Sigmoid colon (tissue), 7 donors: ENCODE results near the gene MMP24. TPM values are rescaled to one million over a fixed set of nuclear protein-coding genes. Genes with fewer than 3 reads are reported as not detected.

Source experiments
- DNase-seq: peaks from one replicate; pipeline ENCODE4 v3.0.0-alpha.2; 2019
- H3K27ac ChIP-seq, 4 donors: fragments of 200-600 bp; sonication (generic); one replicate each; pipeline ENCODE4 v1.5.1; 2016 to 2019; ENCODE audit warnings: mild to moderate bottlenecking in 1 of 4
- H3K27me3 ChIP-seq, 3 donors: fragments of 200-600 bp; sonication (generic); one replicate each; pipeline ENCODE4 v1.5.1; 2019; ENCODE audit warnings: mild to moderate bottlenecking in 1 of 3
- H3K36me3 ChIP-seq, 4 donors: fragments of 200-600 bp; sonication (generic); one replicate each; pipeline ENCODE4 v1.5.1; 2016 to 2019
- H3K4me1 ChIP-seq, 4 donors: fragments of 200-600 bp; sonication (generic); one replicate each; pipeline ENCODE4 v1.5.1; 2017 to 2019
- H3K4me3 ChIP-seq, 4 donors: fragments of 200-600 bp; sonication (generic); one replicate each; pipeline ENCODE4 v1.5.1; 2017 to 2019; ENCODE audit warnings: mild to moderate bottlenecking in 2 of 4, moderate library complexity in 1 of 4
- H3K9me3 ChIP-seq, 4 donors: fragments of 200-600 bp in 3 of 4; sonication (generic) in 3 of 4; one replicate each; pipeline versions ENCODE4 v1.5.1 to v1.6.1; 2013 to 2019
- CTCF ChIP-seq, 4 experiments: fragments of 450-650 bp in 3 of 4; fragments of 200-600 bp in 1 of 4; IDR thresholded peaks; one replicate each; pipeline ENCODE4 v1.5.1; 2016 to 2019; ENCODE audit warnings: antibody characterized with exemption in 4 of 4, mild to moderate bottlenecking in 3 of 4, moderate library complexity in 2 of 4
- EP300 ChIP-seq, 4 donors: sonication (generic); formaldehyde crosslinking; IDR thresholded peaks; one replicate each; pipeline ENCODE4 v1.6.1; 2017; ENCODE audit warnings: antibody characterized with exemption in 4 of 4
- POLR2A ChIP-seq, 2 donors: fragments of 450-650 bp; IDR thresholded peaks; one replicate each; pipeline ENCODE4 v1.6.1; 2016; ENCODE audit warnings: antibody characterized with exemption in 2 of 2, mild to moderate bottlenecking in 2 of 2, moderate library complexity in 2 of 2
- POLR2AphosphoS5 ChIP-seq, 4 donors: sonication (generic); formaldehyde crosslinking; IDR thresholded peaks; one replicate each; pipeline ENCODE4 v1.6.1; 2017; ENCODE audit warnings: antibody characterized with exemption in 4 of 4
- WGBS, 2 donors: extraction: QIAGEN DNeasy Blood & Tissue Kit; methylation state at CpG; one replicate each; pipeline ENCODE4 v1.1.7; 2013; 5-methylcytosine and 5-hydroxymethylcytosine counted together
- intact Hi-C: fragments of 100-400 bp; cut with DNase I; formaldehyde crosslinking; loops from one replicate; pipeline ENCODE4 v1.15.1; 2023
- polyA plus RNA-seq, 3 donors: library from polyadenylated mRNA; stranded (reverse); fragments of 200-250 nt; gene quantifications; one replicate each; pipeline ENCODE4 v1.2.3, GENCODE V29; 2013
- total RNA-seq, 4 donors: library from RNA; depleted of rRNA; stranded (reverse); fragments of >200 nt; gene quantifications; one replicate each; pipeline ENCODE4 v1.1.0, GENCODE V29; 2016
- donor health status: healthy with polysubstance abuse.
- donor health status: Bipolar disorder and iron deficiency.
- donor health status: healthy.

The MMP24 gene
- total and polyA plus RNA-seq, 7 donors: under 0.01 to 1.4 (median 0.46) TPM

DNA sequence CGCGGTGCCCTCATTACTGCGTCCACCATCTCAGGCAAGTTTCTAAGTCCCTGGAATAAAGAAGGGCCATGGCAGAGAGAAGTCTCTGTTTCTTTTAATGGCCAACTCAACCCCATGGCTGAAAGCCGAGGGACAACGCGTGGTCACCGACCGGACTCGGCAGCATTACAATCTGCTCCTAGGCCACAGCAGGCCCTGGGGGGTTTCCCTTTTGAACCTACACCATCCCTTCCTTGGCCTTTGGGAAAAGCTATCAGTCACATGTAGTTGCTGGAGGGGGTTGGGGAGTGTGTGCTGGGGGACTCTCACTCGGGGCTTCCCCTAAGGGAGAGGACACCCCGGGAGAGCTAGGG is 76.9 kb downstream of the MMP24 start:
- 77 to 88% methylated on average over 11 of the region's 11 CpGs for WGBS, 2 donors
- H3K4me1 ChIP-seq: peaks cover 0 to 60% (median 56%) of the 10 kb centered on the region in 4 donors
- no peaks in the 10 kb centered on the region for H3K9me3 ChIP-seq
- peaks cover 0 to 4% (median 0%) of the 10 kb centered on the region in 4 donors for H3K36me3 ChIP-seq
- no peak overlapping the region for H3K4me3 ChIP-seq
- H3K27me3 ChIP-seq: no peaks in the 10 kb centered on the region
- TF ChIP-seq EP300 (IDR thresholded peaks at IDR 0.05): no peak
- TF ChIP-seq CTCF (IDR thresholded peaks at IDR 0.05): no peak
- no peak for TF ChIP-seq POLR2AphosphoS5 (IDR thresholded peaks at IDR 0.05)
- no peak for TF ChIP-seq POLR2A (IDR thresholded peaks at IDR 0.05)
- DNase-seq: no peak
- intact Hi-C loops: loop anchor here (1.0 kb wide), 1 partner anchor 135 kb away; the partner anchor contains the start of gene GDF5
- H3K27ac ChIP-seq: peak overlapping the region in 3 of 4 donors; percentile 43 to 84 (median 51)

DNA sequence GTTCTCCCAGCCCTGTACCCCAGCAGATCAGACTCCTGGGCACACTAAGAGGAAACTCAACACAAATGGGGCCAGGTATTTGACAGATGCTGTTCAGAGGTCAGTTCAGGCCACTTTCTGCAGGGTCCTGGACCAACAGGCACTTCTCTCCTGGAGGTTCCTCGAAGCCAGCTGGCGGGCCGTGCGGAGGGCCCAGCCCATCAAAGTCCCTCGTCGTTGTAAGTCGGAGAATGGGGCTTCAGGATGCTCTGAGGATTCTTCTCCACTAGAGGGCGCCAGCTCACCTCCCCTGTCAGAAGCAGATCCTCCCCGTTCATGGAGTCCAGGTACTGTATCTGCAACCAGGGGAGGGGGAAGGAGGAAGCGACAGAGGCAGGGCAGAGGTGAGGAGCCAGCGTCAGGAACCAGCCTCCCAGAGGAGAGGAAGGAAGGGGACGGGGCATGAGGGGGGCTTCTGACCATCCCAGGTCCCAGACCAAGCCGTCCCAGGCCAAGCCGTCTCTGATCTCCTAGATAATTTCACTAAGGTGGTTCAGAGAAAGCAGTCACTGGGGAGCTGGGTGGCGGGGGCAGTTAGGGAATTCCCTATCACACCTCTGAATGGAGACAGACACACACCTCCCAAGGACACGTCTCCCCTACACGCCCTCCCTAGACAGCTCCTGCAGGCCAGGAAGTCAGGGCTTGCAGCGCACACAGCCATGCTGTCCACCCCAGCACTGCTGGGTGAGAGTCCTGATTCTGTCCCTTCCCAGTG is 77.4 kb downstream of the MMP24 start:
- Histone ChIP-seq H3K36me3 (peaks cover 0 to 4% (median 0%) of the 10 kb centered on the region in 4 donors), H3K27ac (peak overlapping the region in 3 of 4 donors; percentile 43 to 84 (median 51)), H3K9me3 (no peaks in the 10 kb centered on the region), H3K4me3 (no peak overlapping the region), H3K4me1 (peaks cover 0 to 66% (median 62%) of the 10 kb centered on the region in 4 donors), H3K27me3 (no peaks in the 10 kb centered on the region)
- DNase-seq: peak; percentile 92
- 20 to 30% methylated on average over 18 of the region's 18 CpGs for WGBS, 2 donors
- intact Hi-C loops: loop anchor here (1.0 kb wide), 1 partner anchor 134 kb away; the partner anchor contains the start of gene GDF5
- TF ChIP-seq EP300 (IDR thresholded peaks at IDR 0.05) (no peak), CTCF (IDR thresholded peaks at IDR 0.05) (peak; percentile 83 to 92 (median 90))

DNA sequence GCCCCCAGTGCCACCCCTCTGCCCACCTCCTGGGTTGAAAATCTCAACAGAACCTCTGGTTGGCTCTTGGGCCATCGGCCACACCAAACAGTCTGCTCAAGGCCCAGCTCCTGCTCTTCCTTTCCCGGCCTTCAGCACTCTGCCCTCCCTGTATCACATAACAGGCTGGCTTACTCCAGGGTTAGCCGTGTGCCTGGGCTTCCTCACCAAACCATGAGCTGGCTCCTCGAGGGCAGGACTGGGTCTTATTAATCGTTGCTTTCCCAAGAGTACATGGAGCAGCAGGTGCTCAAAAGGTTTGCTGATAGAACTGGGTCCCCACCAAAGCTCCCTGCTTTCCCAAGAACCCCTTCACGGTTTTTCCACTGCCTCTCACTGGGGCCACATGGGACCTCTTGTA is 78.5 kb downstream of the MMP24 start:
- no peaks in the 10 kb centered on the region for H3K9me3 ChIP-seq
- peak overlapping the region in 3 of 4 donors; percentile 59 to 84 (median 74) for H3K27ac ChIP-seq
- H3K36me3 ChIP-seq: peaks cover 0 to 4% (median 0%) of the 10 kb centered on the region in 4 donors
- intact Hi-C loops: loop anchor here (5.0 kb wide), 1 partner anchor 37 kb away; no protein-coding TSS in a partner anchor
- DNase-seq: no peak
- H3K4me3 ChIP-seq: no peak overlapping the region
- no peak for TF ChIP-seq POLR2A (IDR thresholded peaks at IDR 0.05)
- TF ChIP-seq POLR2AphosphoS5 (IDR thresholded peaks at IDR 0.05): no peak
- no peak for TF ChIP-seq CTCF (IDR thresholded peaks at IDR 0.05)
- no peak for TF ChIP-seq EP300 (IDR thresholded peaks at IDR 0.05)
- H3K27me3 ChIP-seq: no peaks in the 10 kb centered on the region
- WGBS, 2 donors: 91 to 94% methylated on average over 6 of the region's 6 CpGs
- peaks cover 0 to 75% (median 68%) of the 10 kb centered on the region in 4 donors for H3K4me1 ChIP-seq

GRCh38 chr20:35305682-35306556 is 79.4 kb downstream of the MMP24 start:
- Histone ChIP-seq H3K4me3 (no peak overlapping the region), H3K9me3 (no peaks in the 10 kb centered on the region), H3K36me3 (peaks cover 0 to 4% (median 0%) of the 10 kb centered on the region in 4 donors), H3K27me3 (no peaks in the 10 kb centered on the region), H3K27ac (peak overlapping the region; percentile 48 to 84 (median 66)), H3K4me1 (peaks cover 0 to 75% (median 68%) of the 10 kb centered on the region in 4 donors)
- TF ChIP-seq EP300 (IDR thresholded peaks at IDR 0.05) (no peak), POLR2AphosphoS5 (IDR thresholded peaks at IDR 0.05) (peak in 1 of 4 donors; percentile 58)
- DNase-seq: no peak
- intact Hi-C loops: loop anchor here (5.0 kb wide), 1 partner anchor 36 kb away; no protein-coding TSS in a partner anchor
- 89 to 90% methylated on average over 12 of the region's 12 CpGs for WGBS, 2 donors
